Measurements from ENCODE around the gene FOXS1. TPM values are rescaled to one million over a fixed set of nuclear protein-coding genes. Genes with fewer than 3 reads are reported as not detected.

The FOXS1 gene
- total RNA-seq, 1 experiment from 2014 or later, result 6.3 TPM

GRCh38 chr20:31871618-31871954 is 26.2 kb upstream of the FOXS1 start:
- no peak for TF ChIP-seq TCF7L2 (IDR thresholded peaks at IDR 0.05; ENCODE audit: low read depth, low read length)
- no peak for TF ChIP-seq POLR2AphosphoS5 (IDR thresholded peaks at IDR 0.05; ENCODE audit: low read depth, low read length)
- TF ChIP-seq, protein P1, sequence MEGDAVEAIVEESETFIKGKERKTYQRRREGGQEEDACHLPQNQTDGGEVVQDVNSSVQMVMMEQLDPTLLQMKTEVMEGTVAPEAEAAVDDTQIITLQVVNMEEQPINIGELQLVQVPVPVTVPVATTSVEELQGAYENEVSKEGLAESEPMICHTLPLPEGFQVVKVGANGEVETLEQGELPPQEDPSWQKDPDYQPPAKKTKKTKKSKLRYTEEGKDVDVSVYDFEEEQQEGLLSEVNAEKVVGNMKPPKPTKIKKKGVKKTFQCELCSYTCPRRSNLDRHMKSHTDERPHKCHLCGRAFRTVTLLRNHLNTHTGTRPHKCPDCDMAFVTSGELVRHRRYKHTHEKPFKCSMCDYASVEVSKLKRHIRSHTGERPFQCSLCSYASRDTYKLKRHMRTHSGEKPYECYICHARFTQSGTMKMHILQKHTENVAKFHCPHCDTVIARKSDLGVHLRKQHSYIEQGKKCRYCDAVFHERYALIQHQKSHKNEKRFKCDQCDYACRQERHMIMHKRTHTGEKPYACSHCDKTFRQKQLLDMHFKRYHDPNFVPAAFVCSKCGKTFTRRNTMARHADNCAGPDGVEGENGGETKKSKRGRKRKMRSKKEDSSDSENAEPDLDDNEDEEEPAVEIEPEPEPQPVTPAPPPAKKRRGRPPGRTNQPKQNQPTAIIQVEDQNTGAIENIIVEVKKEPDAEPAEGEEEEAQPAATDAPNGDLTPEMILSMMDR (IDR thresholded peaks at IDR 0.05), result no peak
- no peak for TF ChIP-seq SIN3A (IDR thresholded peaks at IDR 0.05; ENCODE audit: borderline replicate concordance, insufficient read depth, low read depth, low read length)
- TF ChIP-seq REST (IDR thresholded peaks at IDR 0.05; ENCODE audit: insufficient read depth in 1 of 2, low read depth in 2 of 2, low read length in 1 of 2), result no peak
- H3K27ac ChIP-seq (ENCODE audit: low read length), result peak overlapping the region; percentile 18; the same call in 1 of the 2 replicates
- CTCF ChIA-PET, result interaction anchor here (0.8 kb wide), 2 partner anchors 25 to 160 kb away, joined by 3 to 4 read pairs; no protein-coding TSS in a partner anchor
- intact Hi-C loops (cut with micrococcal nuclease; ENCODE audit: unreplicated experiment), result no loop called here
- H3K9me3 ChIP-seq (ENCODE audit: control insufficient read depth, insufficient read depth, low read depth, low read length), result no peaks in the 10 kb centered on the region
- H3K4me3 ChIP-seq (ENCODE audit: low read depth in 2 of 2, low read length in 2 of 2), result no peak overlapping the region
- DNase-seq (ENCODE audit: low read depth, low spot score) (no peak), ATAC-seq (no peak)
- H3K36me3 ChIP-seq (ENCODE audit: control insufficient read depth, insufficient read depth, low read length), result no peaks in the 10 kb centered on the region
- H3K27me3 ChIP-seq (ENCODE audit: control insufficient read depth, insufficient read depth, low read length), result peaks cover 3% of the 10 kb centered on the region; the same call in 1 of the 2 replicates
- no TSS peak for BruUV-seq (replicated peaks)
- in situ Hi-C loops (cut with HindIII; ENCODE audit: low pct_unique_long_range_greater_than_20kb, low sequenced_read_pairs), result no loop called here
- no peaks in the 10 kb centered on the region; the same call in 1 of the 2 replicates for H3K4me1 ChIP-seq (ENCODE audit: control insufficient read depth, insufficient read depth, low read length)
- POLR2A ChIA-PET, result interaction anchor here (1.2 kb wide), 1 partner anchor 105 kb away, joined by 3 read pairs; no protein-coding TSS in a partner anchor

GRCh38 chr20:31870726-31871617 is 25.6 kb upstream of the FOXS1 start:
- intact Hi-C loops (cut with micrococcal nuclease; ENCODE audit: unreplicated experiment) (no loop called here), in situ Hi-C loops (cut with HindIII; ENCODE audit: low pct_unique_long_range_greater_than_20kb, low sequenced_read_pairs) (no loop called here)
- DNase-seq (ENCODE audit: low read depth, low spot score), result no peak
- Histone ChIP-seq H3K27me3 (ENCODE audit: control insufficient read depth, insufficient read depth, low read length) (peaks cover 3% of the 10 kb centered on the region; the same call in 1 of the 2 replicates), H3K4me3 (ENCODE audit: low read depth in 2 of 2, low read length in 2 of 2) (peak overlapping the region; percentile 52 to 66), H3K9me3 (ENCODE audit: control insufficient read depth, insufficient read depth, low read depth, low read length) (no peaks in the 10 kb centered on the region), H3K27ac (ENCODE audit: low read length) (peak overlapping the region; percentile 18), H3K4me1 (ENCODE audit: control insufficient read depth, insufficient read depth, low read length) (no peaks in the 10 kb centered on the region; the same call in 1 of the 2 replicates), H3K36me3 (ENCODE audit: control insufficient read depth, insufficient read depth, low read length) (no peaks in the 10 kb centered on the region)
- CTCF ChIA-PET, result interaction anchor here (0.8 kb wide), 2 partner anchors 24 to 160 kb away, joined by 3 to 4 read pairs; no protein-coding TSS in a partner anchor
- TF ChIP-seq REST (IDR thresholded peaks at IDR 0.05; ENCODE audit: insufficient read depth in 1 of 2, low read depth in 2 of 2, low read length in 1 of 2), result no peak
- TF ChIP-seq TCF7L2 (IDR thresholded peaks at IDR 0.05; ENCODE audit: low read depth, low read length), result no peak
- no peak for TF ChIP-seq POLR2AphosphoS5 (IDR thresholded peaks at IDR 0.05; ENCODE audit: low read depth, low read length)
- TF ChIP-seq, protein P1 (IDR thresholded peaks at IDR 0.05), result no peak
- no peak for TF ChIP-seq SIN3A (IDR thresholded peaks at IDR 0.05; ENCODE audit: borderline replicate concordance, insufficient read depth, low read depth, low read length)
- BruUV-seq (replicated peaks), result no TSS peak
- POLR2A ChIA-PET, result interaction anchor here (1.2 kb wide), 1 partner anchor 105 kb away, joined by 3 read pairs; no protein-coding TSS in a partner anchor
- peak; percentile 31 for ATAC-seq

Measured in Panc1 (cell line).